HG02885 (cell line): ENCODE measurements around the gene ACTMAP.

Experiments
- ATAC-seq: cut with Tn5 transposase; IDR thresholded peaks from one replicate; pipeline ENCODE4 v1.9.1; 2021; ENCODE audit warnings: mild to moderate bottlenecking; ENCODE audit not compliant: unreplicated experiment, poor library complexity

ACTMAP gene

DNA sequence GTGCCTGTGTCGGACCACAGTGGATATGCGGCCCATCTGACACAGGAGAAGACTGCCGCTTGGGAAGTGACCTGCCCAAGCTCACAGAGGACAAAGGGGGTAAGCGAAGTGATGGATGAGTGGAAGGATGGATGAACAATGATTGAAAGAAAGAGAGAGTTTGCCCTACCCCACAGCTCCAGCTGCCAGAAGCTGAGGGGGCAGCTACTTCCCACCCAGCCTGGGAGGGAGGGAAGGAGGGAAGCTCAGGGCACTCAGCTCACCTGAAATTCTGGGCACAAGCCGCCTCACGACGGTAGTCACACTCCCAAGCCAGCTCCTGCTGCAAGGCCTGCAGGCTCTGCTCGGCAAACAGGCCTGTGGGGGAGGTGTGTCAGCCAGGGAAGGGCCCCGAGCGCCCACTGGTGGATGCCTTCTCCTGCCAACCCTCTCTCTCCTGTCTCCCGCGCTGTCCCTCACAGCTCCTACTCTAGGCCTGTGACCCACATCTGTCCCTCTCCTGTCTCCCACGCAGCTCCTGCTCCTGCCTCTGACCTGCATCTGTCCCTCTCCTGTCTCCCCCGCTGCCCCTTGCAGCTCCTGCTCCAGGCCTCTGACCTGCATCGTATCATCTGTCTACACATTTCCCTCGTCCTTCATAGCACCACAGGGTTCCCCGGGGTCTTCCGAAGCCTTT is 47.8 kb downstream of the ACTMAP start:
- ATAC-seq, result no peak

DNA sequence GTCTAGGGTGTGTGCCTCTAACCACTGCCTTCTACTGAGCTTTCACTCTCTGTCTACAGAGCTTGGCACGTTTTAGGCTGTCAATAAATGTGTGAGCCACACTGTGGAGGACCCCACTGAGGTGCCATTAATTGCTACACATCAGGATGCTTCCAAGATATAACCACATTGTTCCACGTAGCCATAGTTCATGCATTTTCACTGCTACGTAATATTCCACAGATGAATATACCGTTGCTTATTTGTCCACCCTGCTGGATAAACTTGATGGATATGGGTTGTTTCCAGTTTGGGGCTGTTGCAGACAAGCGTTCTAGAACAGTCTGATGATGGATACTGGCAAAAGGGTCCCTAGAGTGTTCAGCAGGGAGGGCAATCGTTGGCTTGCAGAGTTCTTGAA is 48.5 kb downstream of the ACTMAP start:
- ATAC-seq, result no peak

DNA sequence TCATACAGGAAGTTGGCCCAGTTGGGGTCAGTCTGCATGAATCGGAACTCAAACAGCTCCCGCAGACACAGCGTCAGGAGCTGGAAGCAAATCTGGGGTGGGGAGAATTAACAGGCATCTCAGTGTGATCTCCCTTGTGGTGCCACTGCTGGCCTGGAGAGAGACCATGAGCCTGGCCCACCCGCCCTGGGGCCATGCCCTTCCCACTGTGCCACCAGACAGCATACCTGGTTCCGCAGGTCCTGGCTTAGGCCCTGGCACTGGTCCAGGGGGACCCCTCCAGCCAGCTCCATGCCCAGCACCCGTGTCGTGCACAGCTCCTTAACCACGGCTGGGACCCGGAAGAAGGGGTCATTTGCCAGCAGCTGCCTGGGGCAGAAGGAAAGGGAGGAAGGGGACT is 50.2 kb downstream of the ACTMAP start:
- ATAC-seq, result no peak

DNA sequence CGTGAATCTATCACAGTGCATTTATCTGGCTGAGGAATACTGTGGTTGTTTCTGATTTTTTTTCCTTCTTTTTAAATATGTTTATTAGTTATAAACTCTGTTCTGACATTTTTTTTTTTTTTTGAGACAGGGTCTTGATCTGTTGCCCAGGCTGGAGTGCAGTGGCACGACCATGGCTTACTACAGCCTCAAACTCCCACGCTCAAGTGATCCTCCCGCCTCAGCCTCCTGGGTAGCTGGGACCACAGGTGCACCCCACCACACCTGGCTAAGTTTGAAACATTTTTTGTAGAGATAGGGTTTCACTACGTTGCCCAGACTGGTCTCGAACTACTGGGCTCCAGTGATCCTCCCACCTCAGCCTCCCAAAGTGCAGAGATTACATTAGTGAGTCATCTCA is 53.3 kb downstream of the ACTMAP start:
- ATAC-seq, result no peak

DNA sequence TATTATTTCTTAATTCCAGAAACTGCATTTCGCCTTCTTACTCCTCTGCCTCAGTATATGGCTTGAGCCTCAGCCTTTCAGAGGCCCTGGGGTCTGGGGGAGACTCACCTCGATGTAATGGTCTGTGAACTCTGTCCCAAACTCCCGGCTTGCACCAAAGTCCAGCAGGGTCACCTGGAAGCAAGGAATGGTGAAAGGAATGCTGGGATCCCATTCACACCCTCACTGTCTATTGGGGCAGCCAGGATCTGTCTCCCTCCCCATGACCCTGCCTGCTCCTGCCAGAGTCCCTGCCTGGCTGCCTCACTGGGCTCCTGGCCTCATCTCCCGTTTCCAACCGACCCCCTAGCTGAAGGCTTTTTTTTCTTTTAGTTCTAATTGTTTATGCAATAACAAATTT is 54.4 kb downstream of the ACTMAP start:
- ATAC-seq, result no peak

DNA sequence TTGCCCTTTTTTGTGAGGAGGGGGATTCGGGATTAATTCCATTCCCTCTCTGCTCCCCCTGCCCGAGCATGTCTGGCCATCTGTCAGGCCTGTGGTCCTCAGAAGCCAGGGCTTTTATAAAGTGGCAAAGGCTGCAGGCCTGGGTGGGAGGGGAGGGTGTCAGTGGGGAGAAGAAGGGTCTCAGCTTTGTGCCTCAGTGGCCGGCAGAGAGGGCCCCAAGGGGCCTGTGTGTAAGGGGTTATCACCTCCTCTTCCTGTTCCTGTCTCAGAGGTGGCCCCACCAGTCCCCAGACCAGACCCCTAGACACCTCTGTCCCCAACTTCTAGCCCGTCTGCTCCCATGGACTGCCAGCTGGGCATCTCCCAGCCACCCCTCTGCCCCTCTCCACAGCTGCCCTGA is 56.4 kb downstream of the ACTMAP start:
- ATAC-seq, result no peak

DNA sequence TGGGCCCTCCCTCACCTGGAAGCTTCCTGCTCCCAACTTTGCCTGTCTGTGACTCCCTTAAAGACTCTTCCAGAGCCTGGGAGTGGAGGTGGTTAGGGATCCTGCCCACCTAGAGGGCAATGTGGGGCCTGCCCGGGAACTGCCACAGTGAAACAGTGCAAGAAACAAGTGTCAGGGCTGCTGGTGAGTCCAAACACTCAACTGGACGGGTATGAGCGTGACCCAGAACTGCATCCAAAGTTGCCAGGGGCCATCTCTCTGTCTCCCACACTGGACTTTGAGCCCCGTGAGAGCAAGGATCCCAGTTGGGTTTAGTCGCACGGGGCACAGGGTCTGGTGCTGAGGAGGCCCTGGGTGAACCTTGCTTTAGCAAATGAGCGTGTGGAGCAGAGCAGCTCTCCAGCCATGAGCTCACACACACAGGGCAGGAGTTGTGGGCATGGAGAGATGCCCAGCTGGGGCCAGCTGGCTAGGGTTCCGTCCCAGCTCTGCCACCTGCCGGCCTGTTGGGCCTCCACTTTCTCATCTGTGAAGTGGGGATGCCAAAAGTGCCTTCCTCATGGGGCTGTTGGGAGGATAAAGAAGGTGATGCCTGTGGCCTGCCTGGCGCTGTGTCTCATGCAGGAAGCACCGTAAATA is 57.0 kb downstream of the ACTMAP start:
- no peak for ATAC-seq

DNA sequence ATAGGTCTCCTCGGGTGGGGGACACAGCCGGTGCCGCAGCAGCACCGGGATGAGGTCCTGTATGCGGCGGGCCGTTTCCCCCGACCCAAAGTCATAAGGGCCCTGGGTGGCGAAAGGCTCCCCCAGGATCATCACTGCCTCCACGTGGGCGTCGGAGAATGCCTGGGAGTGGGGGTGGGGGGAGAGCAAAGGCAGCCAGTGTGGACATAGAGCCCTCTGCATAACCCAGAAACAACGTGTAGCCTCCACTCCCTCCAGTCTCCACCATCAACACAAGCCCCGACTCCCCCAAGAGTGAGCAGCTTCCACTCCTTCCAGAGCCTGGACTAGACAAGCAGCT is 58.1 kb downstream of the ACTMAP start:
- no peak for ATAC-seq

DNA sequence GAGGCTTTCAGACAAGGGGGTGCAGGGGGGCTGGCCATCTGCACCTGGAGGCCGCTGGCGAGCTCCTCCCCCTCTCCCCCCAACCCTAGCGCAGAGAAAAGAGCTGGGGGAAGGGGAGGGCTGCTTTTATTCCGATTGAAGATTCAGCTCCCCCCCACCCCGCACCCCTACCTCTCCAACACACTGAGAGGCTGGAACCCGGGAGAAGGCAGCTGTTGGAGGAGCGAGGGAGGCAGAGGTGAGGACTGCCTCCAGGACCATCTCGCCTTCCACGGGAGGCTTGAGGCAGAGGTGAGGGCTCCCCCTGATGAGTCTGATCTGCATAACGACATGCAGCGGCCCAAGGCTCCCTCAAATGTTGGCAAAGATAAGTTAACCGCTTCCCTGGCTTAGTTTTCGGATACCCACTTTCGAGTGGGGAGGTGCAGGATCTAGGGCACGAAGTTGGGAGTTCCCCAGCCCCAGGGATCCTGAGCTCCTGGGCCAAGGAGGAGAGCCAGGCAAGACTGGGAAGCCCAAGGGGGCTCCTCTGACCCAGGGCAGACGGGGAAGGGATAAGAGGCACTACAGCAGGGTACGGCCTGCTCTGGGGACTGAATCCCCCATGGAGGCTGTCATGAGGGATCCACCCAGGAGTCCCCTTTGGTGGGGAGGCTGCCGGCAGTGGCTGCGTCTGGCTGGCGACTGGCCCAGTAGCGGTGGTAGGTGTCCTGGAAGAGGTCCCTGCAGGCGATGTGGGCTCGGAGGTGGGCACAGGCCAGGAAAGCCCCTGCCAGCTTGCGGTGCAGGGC is 58.7 kb downstream of the ACTMAP start:
- no peak for ATAC-seq
